SK-N-SH treated with all-trans-retinoic acid at 6 μM for 48 hours (cell line): ENCODE results near the gene SEC22A.

Experiments
- ATAC-seq: fragments of 200-7000 bp; cut with Tn5 transposase; 3 replicates; pipeline ENCODE4 v1.9.1; 2020; ENCODE audit warnings: mild to moderate bottlenecking, moderate library complexity
- BACH2 ChIP-seq: fragments of 250-450 bp; sonication (Bioruptor Pico); IDR thresholded peaks from 2 replicates; pipeline ENCODE4 v1.9.0; 2021; ENCODE audit warnings: mild to moderate bottlenecking, borderline replicate concordance
- CREB5 ChIP-seq: fragments of 250-450 bp; sonication (Bioruptor Pico); IDR thresholded peaks from 2 replicates; pipeline ENCODE4 v1.5.1; 2020; ENCODE audit warnings: low read depth, mild to moderate bottlenecking, moderate library complexity
- CSDC2 ChIP-seq: fragments of 250-450 bp; sonication (Bioruptor Pico); IDR thresholded peaks from 2 replicates; pipeline ENCODE4 v1.5.0; 2020; ENCODE audit warnings: mild to moderate bottlenecking, moderate library complexity
- CSRNP3 ChIP-seq: fragments of 250-450 bp; sonication (Bioruptor Pico); IDR thresholded peaks from 2 replicates; pipeline ENCODE4 v1.5.1; 2021; ENCODE audit warnings: mild to moderate bottlenecking, moderate library complexity
- ESRRG ChIP-seq: fragments of 250-450 bp; sonication (Bioruptor Pico); IDR thresholded peaks from 2 replicates; pipeline ENCODE4 v1.6.1; 2021; ENCODE audit warnings: mild to moderate bottlenecking
- GLIS3 ChIP-seq: fragments of 250-450 bp; sonication (Bioruptor Pico); IDR thresholded peaks from 2 replicates; pipeline ENCODE4 v1.5.0; 2020; ENCODE audit warnings: mild to moderate bottlenecking, moderate library complexity
- ISL1 ChIP-seq: fragments of 250-450 bp; sonication (Bioruptor Pico); IDR thresholded peaks from 2 replicates; pipeline ENCODE4 v2.1.2; 2022; ENCODE audit warnings: mild to moderate bottlenecking, moderate library complexity
- OSR1 ChIP-seq: fragments of 250-450 bp; sonication (Bioruptor Pico); IDR thresholded peaks from 2 replicates; pipeline ENCODE4 v1.8.0; 2022; ENCODE audit warnings: moderate library complexity, mild to moderate bottlenecking, inconsistent platforms
- PPARA ChIP-seq: fragments of 250-450 bp; sonication (Bioruptor Pico); IDR thresholded peaks from 2 replicates; pipeline ENCODE4 v1.5.0; 2020; ENCODE audit warnings: mild to moderate bottlenecking, borderline replicate concordance
- SNAI2 ChIP-seq: fragments of 250-450 bp; sonication (Bioruptor Pico); IDR thresholded peaks from 2 replicates; pipeline ENCODE4 v1.5.0; 2020; ENCODE audit warnings: mild to moderate bottlenecking, moderate library complexity
- TCF4 ChIP-seq: fragments of 250-450 bp; sonication (Bioruptor Pico); IDR thresholded peaks from 2 replicates; pipeline ENCODE4 v1.8.0; 2021; ENCODE audit warnings: mild to moderate bottlenecking, moderate library complexity, borderline replicate concordance
- TOX ChIP-seq: fragments of 250-450 bp; sonication (Bioruptor Pico); IDR thresholded peaks from 2 replicates; pipeline ENCODE4 v1.8.0; 2021; ENCODE audit warnings: mild to moderate bottlenecking, moderate library complexity, borderline replicate concordance
- ZC3H10 ChIP-seq: fragments of 250-450 bp; sonication (Bioruptor Pico); IDR thresholded peaks from 2 replicates; pipeline ENCODE4 v1.5.1; 2021; ENCODE audit warnings: mild to moderate bottlenecking, moderate library complexity
- ZFP3 ChIP-seq: fragments of 250-450 bp; sonication (Bioruptor Pico); IDR thresholded peaks from 2 replicates; pipeline ENCODE4 v1.5.0; 2020; ENCODE audit warnings: mild to moderate bottlenecking, moderate library complexity
- ZNF565 ChIP-seq: fragments of 450-650 bp; formaldehyde crosslinking; conservative IDR thresholded peaks from 2 replicates; pipeline ENCODE4 v1.5.0; 2020; ENCODE audit warnings: low read depth, mild to moderate bottlenecking, moderate library complexity
- ZNF70 ChIP-seq: fragments of 450-650 bp; formaldehyde crosslinking; IDR thresholded peaks from 2 replicates; pipeline ENCODE4 v1.5.0; 2020; ENCODE audit warnings: mild to moderate bottlenecking, moderate library complexity
- ZNF8 ChIP-seq: fragments of 450-650 bp; formaldehyde crosslinking; IDR thresholded peaks from 2 replicates; pipeline ENCODE4 v1.5.0; 2020; ENCODE audit warnings: mild to moderate bottlenecking, moderate library complexity
- TF ChIP-seq, protein P1 (sequence below): fragments of 250-450 bp; sonication (Bioruptor Pico); IDR thresholded peaks from 2 replicates; pipeline ENCODE4 v1.8.0; 2021; ENCODE audit warnings: low read depth, mild to moderate bottlenecking, moderate library complexity, borderline replicate concordance
- TF ChIP-seq, protein P2 (sequence below): fragments of 250-450 bp; sonication (Bioruptor Pico); IDR thresholded peaks from 2 replicates; pipeline ENCODE4 v1.8.0; 2020; ENCODE audit warnings: mild to moderate bottlenecking, moderate library complexity, borderline replicate concordance
- TF ChIP-seq, protein P3 (sequence below): fragments of 250-450 bp; sonication (Bioruptor Pico); IDR thresholded peaks from 2 replicates; pipeline ENCODE4 v1.5.0; 2020; ENCODE audit warnings: mild to moderate bottlenecking, moderate library complexity

Gene SEC22A

GRCh38 chr3:123285479-123285878 lies 83.7 kb downstream of the SEC22A start:
- TF ChIP-seq PPARA (CRISPR knock-in tag), result no peak
- no peak for TF ChIP-seq ZFP3 (CRISPR knock-in tag)
- no peak for TF ChIP-seq OSR1
- TF ChIP-seq GLIS3 (CRISPR knock-in tag), result no peak
- no peak for TF ChIP-seq CSRNP3 (CRISPR knock-in tag)
- no peak for TF ChIP-seq SNAI2
- no peak for TF ChIP-seq TOX (CRISPR knock-in tag)
- no peak for TF ChIP-seq ZC3H10 (CRISPR knock-in tag)
- TF ChIP-seq BACH2, result no peak
- TF ChIP-seq, protein P1, sequence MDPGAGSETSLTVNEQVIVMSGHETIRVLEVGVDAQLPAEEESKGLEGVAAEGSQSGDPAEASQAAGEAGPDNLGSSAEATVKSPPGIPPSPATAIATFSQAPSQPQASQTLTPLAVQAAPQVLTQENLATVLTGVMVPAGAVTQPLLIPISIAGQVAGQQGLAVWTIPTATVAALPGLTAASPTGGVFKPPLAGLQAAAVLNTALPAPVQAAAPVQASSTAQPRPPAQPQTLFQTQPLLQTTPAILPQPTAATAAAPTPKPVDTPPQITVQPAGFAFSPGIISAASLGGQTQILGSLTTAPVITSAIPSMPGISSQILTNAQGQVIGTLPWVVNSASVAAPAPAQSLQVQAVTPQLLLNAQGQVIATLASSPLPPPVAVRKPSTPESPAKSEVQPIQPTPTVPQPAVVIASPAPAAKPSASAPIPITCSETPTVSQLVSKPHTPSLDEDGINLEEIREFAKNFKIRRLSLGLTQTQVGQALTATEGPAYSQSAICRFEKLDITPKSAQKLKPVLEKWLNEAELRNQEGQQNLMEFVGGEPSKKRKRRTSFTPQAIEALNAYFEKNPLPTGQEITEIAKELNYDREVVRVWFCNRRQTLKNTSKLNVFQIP (CRISPR knock-in tag), result no peak
- TF ChIP-seq CSDC2, result no peak
- no peak for TF ChIP-seq ZNF565 (CRISPR knock-in tag)

DNA sequence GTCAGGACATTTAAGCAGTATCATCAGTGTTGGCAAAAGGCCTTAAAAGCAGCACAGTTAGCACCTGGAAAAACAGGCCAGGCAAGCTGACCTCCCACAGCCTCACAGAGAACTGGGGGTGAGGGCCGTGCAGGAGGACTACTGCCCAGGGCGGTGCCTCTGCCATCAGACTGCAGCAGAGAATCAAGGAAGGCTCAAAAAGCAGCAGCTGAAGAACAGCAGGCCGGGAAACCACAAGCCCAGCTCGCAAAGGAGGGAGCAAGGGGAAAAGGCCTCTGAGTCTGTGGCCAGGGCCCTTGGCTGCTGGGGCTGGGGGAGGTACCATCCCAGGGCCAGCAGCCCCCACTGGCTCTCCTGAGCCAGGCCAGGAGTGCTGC lies 84.2 kb downstream of the SEC22A start:
- TF ChIP-seq, protein P2, sequence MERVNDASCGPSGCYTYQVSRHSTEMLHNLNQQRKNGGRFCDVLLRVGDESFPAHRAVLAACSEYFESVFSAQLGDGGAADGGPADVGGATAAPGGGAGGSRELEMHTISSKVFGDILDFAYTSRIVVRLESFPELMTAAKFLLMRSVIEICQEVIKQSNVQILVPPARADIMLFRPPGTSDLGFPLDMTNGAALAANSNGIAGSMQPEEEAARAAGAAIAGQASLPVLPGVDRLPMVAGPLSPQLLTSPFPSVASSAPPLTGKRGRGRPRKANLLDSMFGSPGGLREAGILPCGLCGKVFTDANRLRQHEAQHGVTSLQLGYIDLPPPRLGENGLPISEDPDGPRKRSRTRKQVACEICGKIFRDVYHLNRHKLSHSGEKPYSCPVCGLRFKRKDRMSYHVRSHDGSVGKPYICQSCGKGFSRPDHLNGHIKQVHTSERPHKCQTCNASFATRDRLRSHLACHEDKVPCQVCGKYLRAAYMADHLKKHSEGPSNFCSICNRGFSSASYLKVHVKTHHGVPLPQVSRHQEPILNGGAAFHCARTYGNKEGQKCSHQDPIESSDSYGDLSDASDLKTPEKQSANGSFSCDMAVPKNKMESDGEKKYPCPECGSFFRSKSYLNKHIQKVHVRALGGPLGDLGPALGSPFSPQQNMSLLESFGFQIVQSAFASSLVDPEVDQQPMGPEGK (CRISPR knock-in tag), result no peak
- TF ChIP-seq ZNF565 (CRISPR knock-in tag), result no peak
- TF ChIP-seq ZFP3 (CRISPR knock-in tag), result no peak
- TF ChIP-seq, protein P3, sequence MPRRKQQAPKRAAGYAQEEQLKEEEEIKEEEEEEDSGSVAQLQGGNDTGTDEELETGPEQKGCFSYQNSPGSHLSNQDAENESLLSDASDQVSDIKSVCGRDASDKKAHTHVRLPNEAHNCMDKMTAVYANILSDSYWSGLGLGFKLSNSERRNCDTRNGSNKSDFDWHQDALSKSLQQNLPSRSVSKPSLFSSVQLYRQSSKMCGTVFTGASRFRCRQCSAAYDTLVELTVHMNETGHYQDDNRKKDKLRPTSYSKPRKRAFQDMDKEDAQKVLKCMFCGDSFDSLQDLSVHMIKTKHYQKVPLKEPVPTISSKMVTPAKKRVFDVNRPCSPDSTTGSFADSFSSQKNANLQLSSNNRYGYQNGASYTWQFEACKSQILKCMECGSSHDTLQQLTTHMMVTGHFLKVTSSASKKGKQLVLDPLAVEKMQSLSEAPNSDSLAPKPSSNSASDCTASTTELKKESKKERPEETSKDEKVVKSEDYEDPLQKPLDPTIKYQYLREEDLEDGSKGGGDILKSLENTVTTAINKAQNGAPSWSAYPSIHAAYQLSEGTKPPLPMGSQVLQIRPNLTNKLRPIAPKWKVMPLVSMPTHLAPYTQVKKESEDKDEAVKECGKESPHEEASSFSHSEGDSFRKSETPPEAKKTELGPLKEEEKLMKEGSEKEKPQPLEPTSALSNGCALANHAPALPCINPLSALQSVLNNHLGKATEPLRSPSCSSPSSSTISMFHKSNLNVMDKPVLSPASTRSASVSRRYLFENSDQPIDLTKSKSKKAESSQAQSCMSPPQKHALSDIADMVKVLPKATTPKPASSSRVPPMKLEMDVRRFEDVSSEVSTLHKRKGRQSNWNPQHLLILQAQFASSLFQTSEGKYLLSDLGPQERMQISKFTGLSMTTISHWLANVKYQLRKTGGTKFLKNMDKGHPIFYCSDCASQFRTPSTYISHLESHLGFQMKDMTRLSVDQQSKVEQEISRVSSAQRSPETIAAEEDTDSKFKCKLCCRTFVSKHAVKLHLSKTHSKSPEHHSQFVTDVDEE (CRISPR knock-in tag), result no peak
- no peak for TF ChIP-seq ZNF8
- TF ChIP-seq TCF4 (CRISPR knock-in tag), result no peak
- TF ChIP-seq ZC3H10 (CRISPR knock-in tag), result no peak
- TF ChIP-seq BACH2, result no peak
- no peak for TF ChIP-seq ESRRG (CRISPR knock-in tag)
- no peak for TF ChIP-seq CSDC2
- no peak for TF ChIP-seq OSR1
- no peak for TF ChIP-seq CREB5 (CRISPR knock-in tag)
- TF ChIP-seq ISL1 (CRISPR knock-in tag), result no peak
- no peak for TF ChIP-seq TOX (CRISPR knock-in tag)
- TF ChIP-seq ZNF70, result no peak
- no peak for TF ChIP-seq PPARA (CRISPR knock-in tag)
- TF ChIP-seq SNAI2, result no peak
- ATAC-seq, result peak; percentile 11; the same call in 2 of the 3 replicates

More at GRCh38 chr3:123285479-123285878, 83.7 kb downstream of the SEC22A start:
- ATAC-seq, result no peak

DNA sequence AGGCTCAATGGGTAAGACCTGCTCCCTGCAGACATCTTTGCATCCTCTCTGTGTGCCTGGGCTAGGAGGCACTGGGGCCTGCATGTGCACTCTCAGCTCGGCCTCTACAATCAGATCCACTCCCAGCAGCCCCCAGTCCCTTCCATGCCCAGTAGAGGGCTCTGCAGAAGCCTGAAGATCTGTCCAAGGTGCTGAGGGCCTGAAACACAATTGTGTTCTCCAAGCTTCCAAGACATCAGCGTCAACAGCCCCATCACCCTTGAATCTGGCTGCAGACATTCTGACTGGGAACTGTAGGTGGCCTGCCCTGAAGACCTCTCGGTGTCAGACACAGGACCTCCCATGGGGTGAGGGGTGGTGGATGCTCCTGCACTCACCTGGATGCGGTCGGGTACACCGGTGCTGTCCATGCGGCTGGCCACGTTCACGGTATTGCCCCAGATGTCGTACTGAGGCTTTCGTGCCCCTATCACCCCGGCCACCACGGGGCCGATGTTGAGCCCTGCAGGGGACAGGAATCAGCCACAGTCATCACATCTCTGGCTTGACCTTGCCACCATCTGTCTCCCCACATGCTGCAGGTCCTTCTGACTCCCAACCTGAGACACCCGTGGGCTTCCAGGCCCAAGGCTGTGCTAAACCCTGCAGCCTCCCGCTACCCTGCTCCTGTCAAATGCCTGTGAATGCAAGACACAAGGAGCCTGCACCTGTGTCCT lies 84.7 kb downstream of the SEC22A start:
- TF ChIP-seq GLIS3 (CRISPR knock-in tag) (no peak), CSDC2 (peak; percentile 84; the same call in 1 of the 2 replicates), ZFP3 (CRISPR knock-in tag) (0 out of 2 replicates have a peak, but pooled peaks have one; percentile 66)
- peak; percentile 98 for ATAC-seq
